ENCODE data around the gene ERBIN.
"Not testable (repeated sequence)": the region's sequence is repeated elsewhere in the genome, so short reads cannot be mapped to it uniquely, and the experiment has no call there.

The ERBIN gene

DNA sequence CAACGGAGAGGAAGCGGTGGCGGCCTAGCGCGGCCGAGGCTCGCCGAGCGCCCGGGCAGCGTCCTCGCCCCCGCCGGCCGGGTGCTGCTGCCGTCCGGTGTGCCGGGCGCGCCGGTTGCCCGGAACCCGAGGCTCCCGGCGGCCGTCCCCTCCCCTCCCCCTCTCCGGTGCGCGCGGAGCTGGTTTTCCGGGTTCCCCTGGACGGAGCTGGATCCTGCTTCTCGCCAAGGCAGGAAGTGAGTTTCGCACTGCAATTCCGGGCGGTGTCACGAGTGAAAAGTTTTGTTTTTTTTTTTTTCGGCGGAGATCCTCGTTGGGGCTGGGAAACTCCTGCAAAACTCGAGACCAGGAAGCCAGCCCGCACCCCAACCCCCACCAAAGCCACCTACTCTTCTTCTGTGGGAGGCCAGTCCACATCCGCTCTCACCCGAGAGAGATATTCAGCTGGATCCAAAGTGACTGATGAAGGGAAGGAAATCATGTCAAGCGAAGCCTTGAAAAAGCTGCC is at the start of gene ERBIN:
TSS of gene ERBIN (plus strand) at position 300 of the 508 bp plus-strand sequence. CDS start 66,144 bp downstream, outside the sequence.
- peak; percentile 68 for DNase-seq

DNA sequence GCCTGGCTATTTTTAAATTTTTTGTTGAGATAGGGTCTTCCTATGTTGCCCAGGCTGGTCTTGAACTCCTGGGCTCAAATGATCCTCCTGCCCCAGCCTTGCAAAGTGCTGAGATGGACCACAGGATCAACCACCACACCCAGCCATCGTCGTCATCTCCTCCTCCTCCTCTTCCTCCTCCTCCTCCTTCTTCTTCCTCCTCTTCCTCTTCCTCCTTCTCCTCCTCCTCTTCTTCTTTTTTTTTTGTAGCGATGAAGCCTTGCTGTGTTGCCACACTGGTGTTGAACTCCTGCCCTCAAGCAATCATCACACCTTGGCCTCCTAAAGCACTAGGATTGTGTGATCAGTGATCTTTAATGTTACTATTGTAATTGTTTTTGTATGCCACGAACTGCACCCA is 49.4 kb upstream of the ERBIN start:
- no peak for DNase-seq

DNA sequence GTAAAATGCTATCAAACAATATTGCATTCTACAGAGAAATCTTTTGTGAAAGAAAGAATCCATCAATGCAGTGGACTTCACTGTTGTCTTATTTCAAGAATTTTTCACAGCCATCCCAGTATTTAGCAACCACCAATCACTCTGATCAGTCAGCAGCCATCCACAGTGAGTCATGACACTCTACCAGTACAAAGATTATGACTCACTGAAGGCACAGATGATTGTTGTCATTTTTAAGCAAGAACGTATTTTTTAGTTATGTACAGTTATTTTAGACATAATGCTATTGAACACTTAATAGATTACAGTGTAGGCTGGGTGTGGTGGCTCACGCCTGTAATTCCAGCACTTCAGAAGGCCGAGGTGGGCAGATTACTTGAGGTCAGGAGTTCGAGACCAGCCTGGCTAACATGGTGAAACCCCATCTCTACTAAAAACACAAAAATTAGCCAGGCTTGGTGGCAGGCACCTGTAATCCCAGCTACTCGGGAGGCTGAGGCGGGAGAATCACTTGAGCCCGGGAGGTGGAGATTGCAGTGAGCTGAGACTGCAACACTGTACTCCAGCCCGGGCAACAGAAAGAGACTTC is 46.6 kb upstream of the ERBIN start:
- DNase-seq = not testable (repeated sequence)

GRCh38 chr5:65880496-65881072 is 45.8 kb upstream of the ERBIN start:
- no peak for DNase-seq

DNA sequence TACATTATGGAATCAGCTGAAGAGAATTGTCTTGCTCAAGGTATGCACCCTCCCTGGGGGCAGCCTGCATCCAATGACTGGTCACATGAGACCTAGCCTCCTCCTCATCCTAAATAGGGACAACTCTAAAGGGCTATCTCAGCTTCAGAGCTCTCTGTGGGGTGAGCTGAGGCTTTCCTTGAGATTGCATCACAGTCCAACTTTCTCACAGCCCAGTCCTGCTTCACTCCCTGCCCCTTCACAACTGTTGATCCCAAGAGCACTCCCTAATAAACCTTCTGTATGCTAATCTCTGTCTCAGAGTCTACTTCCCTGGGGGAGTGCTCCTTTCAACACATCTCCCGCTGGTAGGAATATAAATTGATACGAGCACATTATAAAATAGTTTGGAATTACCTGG is 44.1 kb upstream of the ERBIN start:
- no peak for DNase-seq

DNA sequence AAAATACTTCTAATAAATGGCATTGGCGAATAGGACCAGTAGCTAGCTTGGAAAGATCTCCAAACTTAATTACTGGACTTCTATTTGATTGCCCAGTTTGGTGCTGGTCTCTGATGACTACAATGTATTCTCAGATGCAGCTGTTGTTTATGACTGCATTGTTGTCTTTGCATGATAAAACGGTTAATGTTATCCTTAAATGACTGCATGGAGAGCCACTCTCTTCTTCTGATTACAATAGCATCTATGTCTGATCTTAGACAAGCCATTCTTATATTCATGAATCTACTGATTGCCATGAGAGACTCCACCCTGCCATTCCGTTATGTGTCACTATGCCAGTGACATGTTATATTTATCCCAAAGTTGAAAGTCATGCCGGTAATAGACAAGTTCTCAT is 42.9 kb upstream of the ERBIN start:
- DNase-seq = no peak

GRCh38 chr5:65886387-65886786 is 40.0 kb upstream of the ERBIN start:
- DNase-seq = no peak

DNA sequence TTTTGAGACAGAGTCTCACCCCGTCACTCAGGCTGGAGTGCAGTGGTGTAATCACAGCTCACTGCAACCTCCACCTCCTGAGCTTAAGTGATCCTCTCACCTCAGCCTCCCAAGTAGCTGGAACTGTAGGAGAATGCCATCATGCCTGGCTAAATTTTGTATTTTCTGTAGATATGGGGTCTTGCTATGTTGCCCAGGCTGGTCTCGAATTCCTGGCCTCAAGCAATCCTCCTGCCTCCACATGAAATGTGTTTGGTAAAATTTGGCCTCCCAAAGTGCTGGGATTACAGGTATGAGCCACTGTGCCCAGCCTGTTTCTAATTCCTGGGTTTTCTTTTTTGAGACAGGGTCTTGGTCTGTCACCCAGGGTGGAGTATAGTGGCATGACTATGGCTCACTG is 34.4 kb upstream of the ERBIN start:
- not testable (repeated sequence) for DNase-seq

DNA sequence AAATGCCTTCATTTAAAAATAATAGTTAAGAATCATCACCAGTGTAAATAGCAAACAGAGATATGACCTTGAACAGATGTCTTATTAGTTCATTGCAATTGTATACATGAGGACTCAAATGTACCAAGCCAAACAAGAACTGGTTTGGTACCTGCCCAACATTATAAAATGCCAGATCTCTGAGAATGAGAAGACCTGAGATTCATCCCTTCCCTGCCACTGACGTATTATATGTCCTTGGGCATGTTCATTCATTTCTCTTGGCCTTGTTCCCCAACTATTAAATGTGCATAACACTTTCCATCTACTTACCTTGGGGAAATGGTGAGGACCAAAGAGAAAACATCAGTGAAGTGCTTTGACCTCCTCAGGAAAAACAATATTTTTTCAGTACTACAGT is 33.6 kb upstream of the ERBIN start:
- DNase-seq = no peak

- DNase-seq = no peak
These were observed 32.5 kb upstream of the ERBIN start for GRCh38 chr5:65893749-65894430.

- DNase-seq = no peak
These were observed 30.5 kb upstream of the ERBIN start for GRCh38 chr5:65895891-65896290.

GRCh38 chr5:65900746-65901145 is 25.6 kb upstream of the ERBIN start:
- no peak for DNase-seq

DNA sequence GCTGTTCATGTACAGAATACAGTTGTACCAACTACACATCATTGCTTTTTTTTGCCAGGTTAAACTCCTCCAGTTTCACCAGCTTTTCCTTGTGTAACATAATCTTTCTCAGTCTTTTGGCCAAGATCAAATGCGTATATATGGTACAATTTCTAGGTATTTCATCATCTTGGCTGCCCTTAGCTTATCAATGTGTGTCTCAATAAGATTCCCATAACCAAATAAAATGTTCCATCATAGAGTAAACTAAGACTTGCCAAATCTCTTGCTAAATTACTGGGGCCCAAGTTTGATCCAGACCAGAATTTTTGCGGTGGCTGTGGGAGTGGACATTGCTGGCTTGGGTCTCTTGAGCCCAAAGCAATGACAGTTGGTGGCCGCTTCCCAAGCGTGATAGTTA is 24.3 kb upstream of the ERBIN start:
- DNase-seq = no peak

DNA sequence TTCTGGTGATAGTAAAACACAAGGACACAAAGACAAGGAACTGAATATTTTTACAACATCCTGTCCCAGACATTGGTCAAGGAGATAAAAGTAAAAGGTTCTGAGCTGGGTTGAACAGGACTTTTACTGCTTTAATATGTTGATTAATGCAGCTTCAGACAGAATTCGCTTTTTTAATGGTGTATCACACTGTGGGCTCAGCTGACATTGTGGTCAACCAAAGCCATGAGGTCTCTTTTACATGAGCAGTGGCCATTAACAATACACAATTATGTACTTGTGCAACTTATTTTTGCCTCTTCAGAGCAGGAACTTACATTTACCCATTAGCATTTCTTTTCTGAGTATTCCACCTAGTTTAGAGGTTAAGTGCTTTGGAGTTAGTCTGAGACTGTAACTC is 22.8 kb upstream of the ERBIN start:
- DNase-seq = no peak

DNA sequence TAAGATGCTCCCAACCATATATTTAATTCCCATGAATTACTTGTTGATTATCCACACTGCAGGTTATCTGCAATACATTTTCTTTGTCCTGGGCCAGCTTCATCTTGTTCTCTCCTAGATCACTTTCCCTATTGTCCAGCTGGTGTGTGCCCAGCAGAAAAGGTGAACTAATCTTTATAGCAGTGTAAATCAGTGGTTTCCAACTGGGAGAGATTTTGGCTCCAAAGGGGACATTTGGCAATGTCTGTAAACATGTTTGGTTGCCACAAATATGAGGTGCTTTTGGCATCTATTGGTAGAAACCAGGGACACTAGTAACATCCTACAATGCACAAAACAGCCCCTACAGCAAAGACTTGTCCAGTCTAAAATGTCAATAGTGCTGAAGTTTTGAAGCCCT is 20.1 kb upstream of the ERBIN start:
- DNase-seq = no peak

GRCh38 chr5:65907135-65907534 is 19.2 kb upstream of the ERBIN start:
- DNase-seq = no peak

- no peak for DNase-seq
These were observed 15.7 kb upstream of the ERBIN start for GRCh38 chr5:65910711-65911110.

DNA sequence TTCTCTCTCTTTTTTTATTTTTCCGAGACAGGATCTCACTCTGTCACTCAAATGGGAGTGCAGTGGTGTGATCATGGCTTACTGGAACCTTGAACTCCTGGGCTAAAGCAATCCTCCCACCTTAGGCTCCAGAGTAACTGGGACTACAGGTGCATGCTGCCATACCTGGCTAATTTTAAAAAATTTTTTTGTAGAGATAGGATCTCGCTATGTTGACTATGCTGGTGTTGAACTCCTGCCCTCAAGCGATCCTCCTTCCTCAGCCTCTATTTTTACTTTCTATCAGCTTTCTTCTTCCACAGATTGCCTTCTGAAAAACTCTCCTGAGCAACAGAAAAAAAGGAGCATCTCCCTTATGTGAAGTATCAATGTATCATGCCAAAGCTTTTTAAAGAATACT is 14.1 kb upstream of the ERBIN start:
- no peak for DNase-seq

GRCh38 chr5:65913519-65913918 is 12.9 kb upstream of the ERBIN start:
- DNase-seq = no peak

- no peak for DNase-seq
These were observed 11.7 kb upstream of the ERBIN start for GRCh38 chr5:65914641-65915196.

DNA sequence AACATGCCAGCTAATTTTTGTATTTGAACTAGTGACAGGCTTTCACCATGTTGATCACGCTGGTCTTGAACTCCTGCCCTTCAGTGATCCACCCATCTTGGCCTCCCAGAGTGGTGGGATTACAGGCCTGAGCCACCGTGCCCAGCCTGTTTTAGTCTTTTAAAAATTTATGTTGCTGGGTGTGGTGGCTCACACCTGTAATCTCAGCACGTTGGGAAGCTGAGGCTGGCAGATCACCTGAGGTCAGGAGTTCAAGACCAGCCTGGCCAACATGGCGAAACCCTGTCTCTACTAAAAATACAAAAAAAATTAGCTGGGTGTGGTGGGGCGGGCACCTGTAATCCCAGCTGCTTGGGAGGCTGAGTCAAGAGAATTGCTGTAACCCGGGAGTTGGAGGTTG is 10.7 kb upstream of the ERBIN start:
- not testable (repeated sequence) for DNase-seq

GRCh38 chr5:65916066-65916465 is 10.3 kb upstream of the ERBIN start:
- DNase-seq = no peak

GRCh38 chr5:65916636-65917035 is 9.7 kb upstream of the ERBIN start:
- DNase-seq = no peak

DNA sequence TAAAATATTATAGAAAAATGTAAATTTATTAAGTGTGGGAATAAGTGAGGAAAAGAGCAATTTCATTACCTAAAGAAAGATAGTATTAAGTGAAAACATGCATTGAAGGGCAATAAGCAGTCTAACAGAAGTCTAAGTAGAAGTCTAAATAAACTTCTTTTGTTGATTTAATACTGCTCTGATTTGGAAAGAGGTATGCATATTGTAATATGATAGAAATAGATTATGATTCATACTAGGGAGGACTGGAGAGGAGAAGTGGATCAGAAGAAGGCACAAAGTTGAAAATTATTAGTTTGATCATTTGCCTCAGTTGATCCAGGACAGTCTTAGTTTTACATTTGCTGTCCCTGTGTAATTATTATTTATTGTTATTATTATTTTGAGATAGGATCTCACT is 6.6 kb upstream of the ERBIN start:
- no peak for DNase-seq
